Dermis microvascular lymphatic vessel endothelial cell (primary cell): ENCODE measurements around the gene PEAR1. TPM values are rescaled to one million over a fixed set of nuclear protein-coding genes. Genes with fewer than 3 reads are reported as not detected.
A peak's percentile ranks its signal among the peaks of the same experiment; 100 is the strongest.

Experiments
- DNase-seq, 2 donors: peaks; one replicate each; pipeline versions ENCODE4 v3.0.0 to v3.0.0-alpha.2; 2010; ENCODE audit warnings: low read depth in 2 of 2
- total RNA-seq: library from RNA; depleted of rRNA; stranded (reverse); fragments of >200 nt; gene quantifications from 2 replicates; pipeline ENCODE4 v1.2.1, GENCODE V29; 2014

PEAR1 gene
- total RNA-seq, 1 donor from 2014 or later: 10.9 TPM

GRCh38 chr1:156963621-156964020, 70.1 kb downstream of the PEAR1 start:
- peak in 1 of 2 donors; percentile 8 for DNase-seq

DNA sequence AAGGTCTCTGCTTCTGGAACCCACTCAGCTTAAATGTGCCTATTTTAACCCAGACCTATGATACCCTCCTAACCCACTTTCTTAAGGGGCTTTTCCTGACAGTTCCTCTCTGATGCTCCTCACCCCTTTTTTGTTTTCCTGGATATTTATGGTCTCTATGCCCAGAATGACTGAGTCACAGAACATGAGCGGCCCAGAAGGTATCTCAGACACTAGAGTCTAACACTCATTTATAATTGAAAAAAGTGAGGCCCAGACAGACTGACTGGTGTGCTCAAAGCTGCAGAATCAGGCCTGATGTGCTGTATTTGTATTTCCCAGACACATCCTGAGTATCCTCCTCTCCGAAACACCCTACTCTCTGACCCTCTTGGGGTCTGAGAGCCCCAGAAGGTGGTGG, 70.9 kb downstream of the PEAR1 start:
- DNase-seq: no peak

Other genes with a start within 250 kb of the PEAR1 start
- 38.3 and 55.1 TPM in 2 replicates for gene NES, start 216.3 kb upstream of the PEAR1 start, total RNA-seq
- gene CRABP2, start 188.1 kb upstream of the PEAR1 start, total RNA-seq: 0.25 TPM in 1 of 2 replicates, not detected in the other
- 7.3 and 12.4 TPM in 2 replicates for gene METTL25B, start 165.2 kb upstream of the PEAR1 start, total RNA-seq
- 6.0 and 7.2 TPM in 2 replicates for gene ISG20L2, start 165.0 kb upstream of the PEAR1 start, total RNA-seq
- 29.8 and 46.7 TPM in 2 replicates for gene MRPL24, start 152.6 kb upstream of the PEAR1 start, total RNA-seq
- gene HDGF, start 142.0 kb upstream of the PEAR1 start, total RNA-seq: 93.6 and 114 TPM in 2 replicates
- 9.6 and 13.3 TPM in 2 replicates for gene PRCC, start 126.2 kb upstream of the PEAR1 start, total RNA-seq
- 0.13 TPM in 1 of 2 replicates, not detected in the other for gene SH2D2A, start 76.9 kb upstream of the PEAR1 start, total RNA-seq
- not detected in 2 replicates for gene INSRR, start 34.6 kb upstream of the PEAR1 start, total RNA-seq
- not detected in 2 replicates for gene NTRK1, start 32.9 kb upstream of the PEAR1 start, total RNA-seq
- gene LRRC71, start 26.9 kb downstream of the PEAR1 start, total RNA-seq: 0.13 TPM in 2 replicates
- gene ARHGEF11, start 152.0 kb downstream of the PEAR1 start, total RNA-seq: 18.4 and 22.5 TPM in 2 replicates
- gene ETV3L, start 206.1 kb downstream of the PEAR1 start, total RNA-seq: under 0.01 TPM in 1 of 2 replicates, not detected in the other
- gene ETV3, start 244.7 kb downstream of the PEAR1 start, total RNA-seq: 11.2 and 15.9 TPM in 2 replicates